OCI-LY7 (cell line): ENCODE measurements around the gene ODAD3. TPM values are rescaled to one million over a fixed set of nuclear protein-coding genes. Genes with fewer than 3 reads are reported as not detected.
"Not testable (repeated sequence)": the region's sequence is repeated elsewhere in the genome, so short reads cannot be mapped to it uniquely, and the experiment has no call there.

Source experiments
- BruUV-seq: library from RNA; stranded (reverse); fragments of 400-500 nt; replicated peaks from 2 replicates; lab custom pipeline; 2021; lab: Mats Ljungman, UMichigan
- CTCF ChIA-PET: fragments of 300-600 bp; sonication (Branson Sonifier 250); formaldehyde crosslinking; loops from one replicate; lab custom pipeline; 2022; ENCODE audit warnings: antibody characterized with exemption; ENCODE audit not compliant: unreplicated experiment; lab: Charles Lee
- POLR2A ChIA-PET: fragments of 300-600 bp; sonication (Branson Sonifier 250); formaldehyde crosslinking; loops from one replicate; lab custom pipeline; 2022; ENCODE audit warnings: antibody characterized with exemption; lab: Charles Lee
- DNase-seq: peaks from one replicate; pipeline ENCODE4 v3.0.0-alpha.2; 2015; ENCODE audit warnings: low spot score
- H2AFZ ChIP-seq: fragments of 200-600 bp; sonication (generic), shearing (Covaris generic); 2 replicates; pipeline ENCODE4 v1.6.1; 2014; ENCODE audit warnings: mild to moderate bottlenecking, antibody characterized with exemption, low read length, moderate library complexity
- H3K27ac ChIP-seq: fragments of 200-600 bp; sonication (generic); 2 replicates; pipeline ENCODE4 v1.5.1; 2014; ENCODE audit warnings: mixed run types, low read depth, mild to moderate bottlenecking, moderate library complexity, low read length, inconsistent platforms; ENCODE audit not compliant: poor library complexity, severe bottlenecking
- H3K36me3 ChIP-seq: fragments of 200-600 bp; sonication (generic); 2 replicates; pipeline ENCODE4 v1.6.1; 2014; ENCODE audit warnings: mild to moderate bottlenecking, antibody characterized with exemption, low read length, moderate library complexity, mixed read lengths; ENCODE audit not compliant: insufficient read depth
- H3K4me1 ChIP-seq: fragments of 200-600 bp; sonication (generic); 2 replicates; pipeline ENCODE4 v1.5.1; 2014; ENCODE audit warnings: mild to moderate bottlenecking, low read length; ENCODE audit not compliant: insufficient read depth, poor library complexity, severe bottlenecking
- H3K4me2 ChIP-seq: fragments of 200-600 bp; sonication (generic); 2 replicates; pipeline ENCODE4 v1.6.1; 2014; ENCODE audit warnings: mild to moderate bottlenecking, low read length
- H3K4me3 ChIP-seq: fragments of 200-600 bp; sonication (generic); 2 replicates; pipeline ENCODE4 v1.5.1; 2014; ENCODE audit warnings: mild to moderate bottlenecking, low read depth, low read length; ENCODE audit not compliant: poor library complexity, severe bottlenecking
- H3K79me2 ChIP-seq: fragments of 200-600 bp; sonication (generic); 2 replicates; pipeline ENCODE4 v1.6.1; 2016; ENCODE audit warnings: low read depth, mild to moderate bottlenecking, low read length, moderate library complexity, mixed read lengths; ENCODE audit not compliant: insufficient read depth
- H3K9me2 ChIP-seq: fragments of 200-600 bp; sonication (generic); 2 replicates; pipeline ENCODE4 v1.6.1; 2016; ENCODE audit warnings: mild to moderate bottlenecking, low read length, mixed read lengths; ENCODE audit not compliant: insufficient read depth
- H3K9me3 ChIP-seq: fragments of 200-600 bp; sonication (generic); 2 replicates; pipeline ENCODE4 v1.6.1; 2014; ENCODE audit warnings: mild to moderate bottlenecking, mixed run types, low read length, mixed read lengths
- H4K20me1 ChIP-seq: fragments of 200-600 bp; sonication (generic); 2 replicates; pipeline ENCODE4 v1.6.1; 2014; ENCODE audit warnings: mild to moderate bottlenecking, antibody characterized with exemption, low read length, moderate library complexity, mixed read lengths; ENCODE audit not compliant: insufficient read depth
- CTCF ChIP-seq: fragments of 200-600 bp; sonication (generic); conservative IDR thresholded peaks from 2 replicates; pipeline ENCODE4 v1.5.1; 2014; ENCODE audit warnings: mild to moderate bottlenecking, antibody characterized with exemption, low read length, moderate library complexity, mixed read lengths
- EZH2phosphoT487 ChIP-seq: fragments of 200-600 bp; sonication (generic); IDR thresholded peaks from 2 replicates; pipeline ENCODE4 v1.6.1; 2018; ENCODE audit warnings: low read depth, borderline replicate concordance, mild to moderate bottlenecking, mixed run types, antibody characterized with exemption, low read length, moderate library complexity, mixed read lengths
- intact Hi-C: fragments of 100-400 bp; cut with micrococcal nuclease; formaldehyde crosslinking; loops from one replicate; pipeline ENCODE4 v1.10.0; 2022; ENCODE audit not compliant: unreplicated experiment
- total RNA-seq, 2 experiments: library from RNA; depleted of rRNA in 1 of 2; stranded (reverse); fragments of >200 nt in 1 of 2; shearing (Covaris generic) in 1 of 2; gene quantifications; 2 replicates each; pipeline ENCODE4 v1.2.3, GENCODE V29; 2014 to 2022

Gene ODAD3
- total RNA-seq, 2 experiments from 2014 or later, result 0.28 to 1.2 TPM

GRCh38 chr19:11475861-11476260 is 40.9 kb upstream of the ODAD3 start:
- CTCF ChIA-PET, result no interaction called here
- DNase-seq, result no peak
- no peak overlapping the region for H3K4me3 ChIP-seq
- no peak for TF ChIP-seq CTCF
- TF ChIP-seq EZH2phosphoT487, result no peak
- no peak overlapping the region for H3K27ac ChIP-seq
- H3K36me3 ChIP-seq, result no peaks in the 10 kb centered on the region
- no peaks in the 10 kb centered on the region for H3K9me3 ChIP-seq
- H4K20me1 ChIP-seq, result no peaks in the 10 kb centered on the region
- H3K79me2 ChIP-seq, result no peaks in the 10 kb centered on the region
- POLR2A ChIA-PET, result interaction anchor here (0.7 kb wide), 2 partner anchors 94 to 742 kb away, joined by 3 to 4 read pairs; no protein-coding TSS in a partner anchor
- no peaks in the 10 kb centered on the region for H3K9me2 ChIP-seq
- no TSS peak for BruUV-seq
- H3K4me2 ChIP-seq, result no peak overlapping the region
- no peak overlapping the region for H2AFZ ChIP-seq
- H3K4me1 ChIP-seq, result no peaks in the 10 kb centered on the region
- intact Hi-C loops, result no loop called here

- H3K79me2 ChIP-seq, H3K9me3 ChIP-seq, DNase-seq, H3K36me3 ChIP-seq, H4K20me1 ChIP-seq, H3K9me2 ChIP-seq, H3K4me1 ChIP-seq, H2AFZ ChIP-seq, BruUV-seq, H3K4me3 ChIP-seq, H3K27ac ChIP-seq, CTCF ChIA-PET, intact Hi-C loops, H3K4me2 ChIP-seq: not testable (repeated sequence)
- POLR2A ChIA-PET, result interaction anchor here (0.7 kb wide), 2 partner anchors 94 to 741 kb away, joined by 3 to 4 read pairs; no protein-coding TSS in a partner anchor
Measured at GRCh38 chr19:11475343-11475742, 40.4 kb upstream of the ODAD3 start.

GRCh38 chr19:11473725-11474124 is 38.8 kb upstream of the ODAD3 start:
- intact Hi-C loops, result no loop called here
- Histone ChIP-seq H3K4me3 (no peak overlapping the region), H2AFZ (no peak overlapping the region), H3K9me3 (no peaks in the 10 kb centered on the region), H3K79me2 (no peaks in the 10 kb centered on the region), H3K9me2 (no peaks in the 10 kb centered on the region), H3K4me2 (no peak overlapping the region), H3K36me3 (no peaks in the 10 kb centered on the region), H4K20me1 (no peaks in the 10 kb centered on the region), H3K4me1 (no peaks in the 10 kb centered on the region), H3K27ac (no peak overlapping the region)
- CTCF ChIA-PET, result no interaction called here
- DNase-seq, result no peak
- TF ChIP-seq CTCF (no peak), EZH2phosphoT487 (no peak)
- no TSS peak for BruUV-seq
- POLR2A ChIA-PET, result no interaction called here

GRCh38 chr19:11468266-11468845 is 33.4 kb upstream of the ODAD3 start:
- POLR2A ChIA-PET, result interaction anchor here (0.7 kb wide), 1 partner anchor 54 kb away, joined by 4 read pairs; no protein-coding TSS in a partner anchor
- H3K27ac ChIP-seq, CTCF ChIA-PET, H3K4me2 ChIP-seq, DNase-seq, H3K4me1 ChIP-seq, H3K9me3 ChIP-seq, intact Hi-C loops, H2AFZ ChIP-seq, H3K4me3 ChIP-seq, H4K20me1 ChIP-seq, H3K9me2 ChIP-seq, BruUV-seq, H3K79me2 ChIP-seq, H3K36me3 ChIP-seq: not testable (repeated sequence)
